ENCODE measurements around the gene AOX1.

AOX1 gene

DNA sequence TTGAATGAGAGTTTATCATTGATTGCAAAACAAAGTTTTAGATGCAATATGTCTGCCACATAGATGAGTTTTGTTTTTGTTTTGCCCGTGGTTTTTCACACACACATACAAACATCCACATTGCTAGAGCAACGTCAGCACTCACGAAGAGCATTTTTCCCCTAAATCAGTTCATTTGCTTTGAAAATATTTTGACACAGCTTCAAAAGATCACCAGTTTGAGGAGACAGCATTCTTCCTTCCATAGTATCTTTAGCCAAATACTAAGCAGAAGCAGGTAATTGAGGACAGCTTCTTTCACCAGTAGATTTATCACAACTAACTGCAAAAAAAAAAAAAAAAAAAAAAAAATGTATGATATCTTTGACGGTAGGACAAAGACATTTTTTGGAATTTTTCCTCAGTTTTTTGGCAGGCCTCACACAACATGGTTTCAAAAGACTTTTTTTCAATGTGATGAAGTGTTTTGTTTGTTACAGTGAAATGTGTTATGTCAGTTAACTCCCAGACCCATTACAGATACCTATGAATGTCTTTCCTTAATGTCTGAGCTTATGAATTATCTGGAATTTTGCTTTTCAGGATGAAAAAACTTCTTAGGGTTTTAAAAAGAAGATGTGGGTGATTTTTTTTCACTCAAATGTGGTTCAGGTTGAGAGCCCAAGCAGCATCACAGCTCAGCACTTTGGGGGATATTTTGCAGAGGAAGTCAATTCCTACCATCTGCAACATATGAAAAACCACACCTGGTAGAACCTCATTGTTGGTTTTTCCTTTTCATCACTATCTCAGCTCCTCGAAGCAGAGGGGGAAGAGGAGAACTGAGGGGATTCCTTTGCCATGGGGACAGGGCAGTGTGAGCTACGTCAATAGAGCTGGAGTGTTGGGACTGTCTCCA lies 31.6 kb downstream of the AOX1 start:
- TF ChIP-seq, protein P1, sequence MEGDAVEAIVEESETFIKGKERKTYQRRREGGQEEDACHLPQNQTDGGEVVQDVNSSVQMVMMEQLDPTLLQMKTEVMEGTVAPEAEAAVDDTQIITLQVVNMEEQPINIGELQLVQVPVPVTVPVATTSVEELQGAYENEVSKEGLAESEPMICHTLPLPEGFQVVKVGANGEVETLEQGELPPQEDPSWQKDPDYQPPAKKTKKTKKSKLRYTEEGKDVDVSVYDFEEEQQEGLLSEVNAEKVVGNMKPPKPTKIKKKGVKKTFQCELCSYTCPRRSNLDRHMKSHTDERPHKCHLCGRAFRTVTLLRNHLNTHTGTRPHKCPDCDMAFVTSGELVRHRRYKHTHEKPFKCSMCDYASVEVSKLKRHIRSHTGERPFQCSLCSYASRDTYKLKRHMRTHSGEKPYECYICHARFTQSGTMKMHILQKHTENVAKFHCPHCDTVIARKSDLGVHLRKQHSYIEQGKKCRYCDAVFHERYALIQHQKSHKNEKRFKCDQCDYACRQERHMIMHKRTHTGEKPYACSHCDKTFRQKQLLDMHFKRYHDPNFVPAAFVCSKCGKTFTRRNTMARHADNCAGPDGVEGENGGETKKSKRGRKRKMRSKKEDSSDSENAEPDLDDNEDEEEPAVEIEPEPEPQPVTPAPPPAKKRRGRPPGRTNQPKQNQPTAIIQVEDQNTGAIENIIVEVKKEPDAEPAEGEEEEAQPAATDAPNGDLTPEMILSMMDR (IDR thresholded peaks at IDR 0.05; ENCODE audit: control extremely low read depth, extremely low read depth, low read depth, missing control alignments), result no peak
- DNase-seq (ENCODE audit: extremely low spot score), result no peak
- POLR2A ChIA-PET, result no interaction called here
- CTCF ChIA-PET, result interaction anchor here (1.0 to 1.6 kb wide), 2 partner anchors 21 to 31 kb away, joined by 3 to 4 read pairs; partner anchors contain the start of gene AOX1

DNA sequence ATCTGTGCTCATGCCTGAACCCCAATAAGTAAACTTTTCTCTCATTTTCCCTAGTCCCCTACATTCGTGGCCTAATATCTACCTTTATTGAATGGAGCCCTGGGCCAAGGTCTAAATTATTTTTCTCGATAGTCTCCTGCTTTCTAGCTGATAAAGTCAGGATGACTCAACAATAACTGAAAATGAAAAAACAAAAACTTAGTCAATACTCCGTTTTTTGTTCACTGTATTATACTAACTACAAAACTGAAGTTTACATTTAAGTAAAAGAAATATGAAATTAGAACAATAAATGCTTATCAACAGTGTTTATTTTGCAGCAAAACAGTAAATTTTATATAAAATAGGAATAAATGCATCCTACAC lies 32.2 kb downstream of the AOX1 start:
- TF ChIP-seq, protein P1 (IDR thresholded peaks at IDR 0.05; ENCODE audit: control extremely low read depth, extremely low read depth, low read depth, missing control alignments), result no peak
- DNase-seq (ENCODE audit: extremely low spot score), result no peak
- CTCF ChIA-PET, result interaction anchor here (1.0 to 1.7 kb wide), 4 partner anchors 20 to 86 kb away, joined by 3 to 5 read pairs (median 4); partner anchors contain the start of gene AOX1
- POLR2A ChIA-PET, result no interaction called here

DNA sequence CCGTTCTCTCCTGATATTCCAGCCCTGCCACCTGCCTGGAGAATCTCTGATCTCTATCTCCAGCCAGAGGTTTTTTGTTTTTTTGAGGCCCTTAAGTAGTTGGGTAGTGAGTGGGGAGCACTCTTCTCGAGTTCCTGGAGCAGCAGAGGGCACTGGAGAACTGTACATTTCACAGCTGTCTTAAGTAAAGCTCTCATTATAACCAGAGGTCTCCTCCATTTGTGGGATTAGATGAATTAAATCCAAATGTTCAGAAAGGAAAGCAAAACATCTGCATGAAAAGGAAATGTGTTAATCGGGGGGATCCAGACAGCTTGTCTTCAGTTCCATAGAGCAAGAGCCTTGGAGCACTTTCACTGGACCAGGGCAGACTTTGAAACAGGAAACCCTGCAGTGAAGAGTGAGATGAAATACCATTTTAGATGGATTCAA lies 32.8 kb downstream of the AOX1 start:
- TF ChIP-seq, protein P1 (IDR thresholded peaks at IDR 0.05; ENCODE audit: control extremely low read depth, extremely low read depth, low read depth, missing control alignments), result no peak
- CTCF ChIA-PET, result interaction anchor here (1.5 to 1.7 kb wide), 3 partner anchors 20 to 85 kb away, joined by 3 to 5 read pairs (median 4); partner anchors contain the start of gene AOX1
- no peak for DNase-seq (ENCODE audit: extremely low spot score)
- POLR2A ChIA-PET, result no interaction called here

DNA sequence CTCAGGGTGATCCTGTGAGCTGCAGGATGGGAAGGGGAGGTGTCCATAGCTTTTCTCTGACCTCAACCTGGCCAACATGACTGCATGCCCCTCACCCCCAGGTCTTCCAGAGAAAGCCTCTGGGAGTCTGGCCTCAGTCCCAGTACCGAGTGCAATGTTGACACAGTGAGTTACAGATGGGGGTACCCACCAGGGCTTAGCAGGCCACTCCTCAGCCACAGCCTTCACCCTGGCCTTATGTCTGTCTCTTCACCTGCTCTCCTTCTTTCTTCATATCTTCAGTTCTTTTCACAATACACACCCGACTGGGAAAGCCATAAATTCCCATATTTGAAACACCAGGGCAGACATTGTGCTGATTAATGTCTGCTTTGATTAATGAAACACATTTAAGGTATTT lies 33.5 kb downstream of the AOX1 start:
- TF ChIP-seq, protein P1 (IDR thresholded peaks at IDR 0.05; ENCODE audit: control extremely low read depth, extremely low read depth, low read depth, missing control alignments), result no peak
- ChIA-PET POLR2A (no interaction called here), CTCF (interaction anchor here (1.5 to 1.7 kb wide), 3 partner anchors 21 to 84 kb away, joined by 3 to 5 read pairs (median 4); partner anchors contain the start of gene AOX1)
- no peak for DNase-seq (ENCODE audit: extremely low spot score)

DNA sequence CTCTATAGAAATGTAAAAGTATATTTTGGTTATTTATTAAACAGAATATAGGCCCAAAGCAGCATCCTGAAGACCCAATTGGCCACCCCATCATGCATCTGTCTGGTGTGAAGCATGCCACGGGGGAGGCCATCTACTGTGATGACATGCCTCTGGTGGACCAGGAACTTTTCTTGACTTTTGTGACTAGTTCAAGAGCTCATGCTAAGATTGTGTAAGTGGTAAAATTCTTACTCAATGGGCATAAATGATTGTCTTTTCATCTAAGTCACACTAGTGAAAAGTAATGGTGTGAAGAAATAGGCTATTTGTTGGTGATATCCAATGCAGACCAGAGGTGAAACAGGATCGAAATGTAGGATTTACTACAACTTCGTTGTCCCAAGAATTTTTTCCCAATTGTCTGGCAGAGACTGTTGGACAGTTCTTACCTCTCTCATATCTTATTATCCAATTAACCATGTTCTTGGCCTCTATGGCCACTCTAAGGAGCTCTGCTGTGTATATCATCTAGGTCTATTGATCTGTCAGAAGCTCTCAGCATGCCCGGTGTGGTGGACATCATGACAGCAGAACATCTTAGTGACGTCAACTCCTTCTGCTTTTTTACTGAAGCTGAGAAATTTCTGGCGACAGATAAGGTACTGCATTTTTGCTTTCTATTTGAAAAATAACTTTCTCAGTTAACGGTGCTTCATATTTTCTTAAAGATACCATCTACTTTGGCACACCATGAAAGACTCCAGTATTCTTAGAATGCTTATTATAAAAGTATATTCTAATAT lies 35.0 kb downstream of the AOX1 start:
- ChIA-PET CTCF (interaction anchor here (1.2 to 1.4 kb wide), 2 partner anchors 18 to 138 kb away, joined by 3 to 5 read pairs; no protein-coding TSS in a partner anchor), POLR2A (no interaction called here)
- DNase-seq (ENCODE audit: extremely low spot score), result no peak
- TF ChIP-seq, protein P1 (IDR thresholded peaks at IDR 0.05; ENCODE audit: control extremely low read depth, extremely low read depth, low read depth, missing control alignments), result no peak

DNA sequence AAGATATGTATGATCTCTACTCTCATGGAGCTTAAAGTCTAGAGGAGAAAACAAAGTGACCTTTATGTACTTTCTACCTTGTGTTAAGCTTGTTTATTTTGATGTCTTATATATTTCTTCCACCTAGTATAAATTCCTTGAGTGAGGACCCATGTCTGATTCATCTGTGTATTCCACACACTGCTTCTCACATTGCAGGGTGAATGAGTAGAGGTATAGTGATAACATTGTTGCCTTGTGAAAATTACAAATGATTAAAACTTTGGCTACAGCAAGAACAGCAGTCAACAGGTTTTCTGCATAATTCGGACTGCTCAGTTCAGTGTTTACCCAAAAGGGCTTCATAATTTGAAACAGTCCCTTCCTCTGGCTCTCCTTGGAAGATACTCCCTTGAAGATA lies 36.3 kb downstream of the AOX1 start:
- TF ChIP-seq, protein P1 (IDR thresholded peaks at IDR 0.05; ENCODE audit: control extremely low read depth, extremely low read depth, low read depth, missing control alignments), result no peak
- DNase-seq (ENCODE audit: extremely low spot score), result no peak
- ChIA-PET CTCF (interaction anchor here (0.9 kb wide), 1 partner anchor 12 kb away, joined by 3 read pairs; no protein-coding TSS in a partner anchor), POLR2A (no interaction called here)
